ENCODE results near the gene KRTAP3-2.
A peak's percentile ranks its signal among the peaks of the same experiment; 100 is the strongest.

KRTAP3-2 gene

DNA sequence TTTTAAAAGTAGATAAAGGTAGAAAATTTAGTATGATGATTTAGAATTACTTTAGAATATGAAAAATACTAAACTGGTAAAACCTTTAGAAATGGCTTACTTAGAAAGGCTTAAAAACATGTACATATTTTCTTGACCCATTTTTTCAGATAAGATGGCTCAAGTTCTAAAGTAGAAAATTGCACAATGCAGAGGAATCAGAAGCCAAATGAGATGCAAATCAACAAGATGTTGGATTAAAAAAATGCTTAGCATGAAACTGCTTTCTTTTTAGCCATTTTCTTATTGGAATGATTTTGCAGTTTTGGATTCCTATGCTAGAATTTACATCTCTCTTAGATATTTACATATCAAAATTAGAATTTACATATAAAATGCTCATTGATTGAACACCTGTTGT is 10.7 kb upstream of the KRTAP3-2 start:
- no peak for DNase-seq (ENCODE audit: low spot score)

DNA sequence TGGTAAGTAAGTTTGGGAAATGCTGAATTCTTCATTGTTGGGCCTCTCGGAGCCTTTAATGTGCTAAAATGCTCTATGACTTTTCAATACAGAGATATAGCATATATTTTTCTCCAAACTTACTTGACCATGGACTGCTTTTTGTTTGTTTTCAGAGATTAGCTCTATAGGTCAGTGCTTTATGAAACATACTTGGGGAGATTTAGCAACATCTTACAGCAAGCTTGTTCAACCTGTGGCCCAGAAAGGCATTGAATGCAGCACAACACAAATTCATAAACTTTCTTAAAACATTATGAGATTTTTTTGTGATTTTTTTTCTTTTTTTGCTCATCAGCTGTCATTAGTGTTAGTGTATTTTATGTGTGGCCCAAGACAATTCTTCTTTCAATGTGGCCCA is 10.2 kb upstream of the KRTAP3-2 start:
- DNase-seq (ENCODE audit: low spot score) = no peak

DNA sequence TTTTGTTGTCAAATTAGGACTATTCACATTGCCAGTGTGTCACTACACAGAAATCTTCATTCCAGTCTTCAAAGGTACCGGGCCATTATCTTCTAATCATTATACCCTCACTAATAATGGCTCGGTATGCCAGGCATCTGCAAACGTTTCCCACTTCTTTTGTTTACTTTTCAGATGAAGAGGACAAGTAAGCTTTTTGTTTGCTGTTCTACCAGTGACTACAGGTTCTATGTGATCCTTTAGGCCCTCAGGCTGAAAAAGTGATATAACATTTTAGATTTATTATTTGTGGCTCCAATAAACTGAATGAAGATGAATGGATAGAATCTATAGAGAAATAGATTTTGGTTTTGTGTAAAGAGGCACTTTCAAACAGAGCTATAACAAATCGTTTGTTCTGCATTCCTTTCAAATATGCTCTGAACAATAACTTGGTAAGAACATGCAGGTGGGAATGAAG is 9.6 kb upstream of the KRTAP3-2 start:
- DNase-seq (ENCODE audit: low spot score) = no peak

DNA sequence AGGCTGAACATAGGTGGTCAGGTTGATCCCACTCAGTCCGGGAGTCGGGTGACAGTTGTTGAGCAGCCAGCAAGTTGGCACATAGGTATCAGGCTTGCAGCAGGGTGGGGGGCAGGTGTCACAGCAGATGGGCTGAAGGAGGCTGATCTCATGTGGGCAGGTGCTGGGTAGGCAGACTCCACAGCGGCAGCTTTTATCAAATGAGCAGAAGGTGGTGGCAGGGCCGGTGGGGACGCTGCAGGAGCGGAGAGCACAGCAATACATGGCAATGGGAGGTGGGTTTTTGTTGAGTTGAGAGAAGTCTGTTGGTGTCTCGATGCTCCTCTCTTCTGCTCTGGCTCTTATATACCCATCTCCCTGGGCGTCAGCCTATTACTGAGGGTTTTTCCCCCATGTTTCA is 9.1 kb upstream of the KRTAP3-2 start, which contains the start of gene KRTAP3-1:
Gene KRTAP3-1, minus strand, starts transcription at position 318 of the 400 bp plus-strand sequence. Its CDS starts 54 bp downstream, at position 264.
- no peak for DNase-seq (ENCODE audit: low spot score)

DNA sequence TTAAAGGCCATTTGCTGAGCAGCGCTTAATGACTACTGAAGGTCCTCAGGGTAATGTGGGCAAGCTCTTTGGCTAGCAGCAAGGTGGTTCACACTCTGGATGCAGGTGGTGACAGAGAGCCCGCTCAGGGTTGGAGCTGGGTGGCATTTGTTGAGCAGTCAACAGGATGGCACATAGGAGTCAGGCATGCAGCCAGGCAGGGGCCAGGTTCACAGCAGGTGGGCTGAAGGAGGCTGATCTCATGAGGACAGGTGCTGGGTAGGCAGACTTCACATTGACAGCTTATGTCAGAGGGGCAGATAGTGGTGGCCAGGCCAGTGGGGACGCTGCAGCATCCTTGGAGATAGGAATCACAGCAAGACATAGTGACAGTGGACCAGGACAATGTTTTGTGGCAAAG is 4.7 kb upstream of the KRTAP3-2 start:
- no peak for DNase-seq (ENCODE audit: low spot score)

DNA sequence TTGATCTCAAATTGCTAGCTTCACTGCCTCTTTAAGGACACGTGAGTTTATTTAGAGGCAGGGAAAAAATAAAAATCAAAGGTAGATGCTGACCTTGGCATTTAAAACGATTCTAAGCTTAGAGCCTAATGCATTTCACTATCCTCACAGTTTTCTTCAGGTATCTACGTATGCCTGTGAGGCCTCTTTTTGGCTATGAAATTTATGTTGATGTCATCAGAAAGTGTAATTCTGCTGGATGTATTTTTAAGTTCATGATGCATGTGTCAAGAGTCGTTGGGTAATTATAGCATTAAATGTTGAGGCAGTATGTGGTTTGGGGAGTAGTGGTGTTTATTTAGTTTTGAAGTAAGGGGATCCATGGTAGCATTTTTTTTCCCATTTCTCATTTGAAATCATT is 4.2 kb upstream of the KRTAP3-2 start:
- no peak for DNase-seq (ENCODE audit: low spot score)

DNA sequence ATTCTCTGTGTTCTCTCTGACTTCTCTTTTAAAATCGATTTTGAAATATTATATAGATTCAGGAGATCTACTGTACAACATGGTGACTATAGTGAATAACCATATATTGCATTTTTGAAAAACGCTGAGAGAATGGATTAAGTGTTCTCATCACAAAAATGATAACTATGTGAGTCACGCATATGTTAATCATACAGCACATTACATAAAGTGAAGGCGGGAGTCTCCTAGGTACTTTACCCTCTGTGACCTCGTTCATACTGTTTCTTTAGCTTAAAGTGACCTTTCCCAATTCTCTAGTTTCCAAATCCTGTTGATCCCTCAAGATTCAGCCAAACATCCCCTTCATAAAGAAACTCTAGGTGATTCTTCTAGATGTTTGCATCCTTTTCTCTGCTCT is 3.1 kb upstream of the KRTAP3-2 start:
- DNase-seq (ENCODE audit: low spot score) = no peak

DNA sequence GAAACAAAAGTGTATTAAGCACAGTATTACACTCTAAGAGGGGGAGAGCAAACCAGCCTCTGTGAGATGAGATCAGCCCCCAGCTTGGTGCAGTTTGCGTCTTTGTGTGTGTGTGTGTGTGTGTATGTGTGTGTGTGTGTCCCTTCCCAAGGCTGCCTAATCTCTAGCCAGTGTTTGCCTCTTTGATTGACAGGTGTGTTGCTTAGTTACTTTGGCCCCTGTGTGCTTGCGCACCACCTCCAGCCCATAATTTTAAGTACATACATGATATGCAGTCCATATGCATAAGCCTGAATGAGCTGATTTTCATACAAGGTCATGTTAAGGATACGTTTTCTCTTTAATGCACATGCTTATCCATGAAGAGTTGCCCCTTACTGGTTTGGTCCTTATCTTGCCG is 2.1 kb upstream of the KRTAP3-2 start:
- no peak for DNase-seq (ENCODE audit: low spot score)

DNA sequence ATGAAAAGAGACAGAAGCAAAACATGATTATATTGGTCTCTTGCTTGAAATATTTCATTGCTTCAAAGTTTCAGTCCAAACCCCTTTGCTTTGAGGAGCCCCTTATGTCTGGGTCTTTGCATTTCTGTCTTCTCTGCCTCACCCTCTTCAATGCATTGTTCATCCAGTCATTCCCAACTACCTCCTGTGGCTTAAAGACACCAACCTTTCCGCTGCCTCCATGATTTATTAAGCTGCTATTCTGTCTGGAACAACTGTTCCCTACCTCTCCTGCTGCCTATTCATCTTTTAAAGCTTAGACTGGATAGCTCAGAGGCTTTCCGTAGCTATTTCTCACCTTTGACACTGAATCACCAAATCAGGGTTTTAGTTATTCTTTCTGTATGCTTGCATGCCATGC is 2.3 kb downstream of the KRTAP3-2 start:
- no peak for DNase-seq (ENCODE audit: low spot score)

DNA sequence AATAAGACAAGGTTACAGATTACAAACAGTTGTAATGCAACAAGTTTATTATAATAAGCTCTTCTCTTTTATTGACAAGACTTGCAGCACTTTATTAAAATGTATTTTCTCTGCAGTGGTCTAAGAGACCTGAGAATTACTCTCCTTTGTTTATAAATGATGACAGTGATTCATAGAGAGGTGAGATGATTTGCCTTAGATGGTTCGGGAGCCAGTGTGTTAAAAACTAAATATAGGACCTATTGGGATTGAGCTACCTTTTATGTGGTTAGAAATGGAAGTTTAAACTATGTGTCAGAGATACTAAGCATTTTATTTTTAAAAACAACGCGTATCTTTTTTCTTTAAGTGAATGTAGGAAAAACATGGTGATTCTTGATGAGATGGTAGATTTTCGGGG is 2.9 kb downstream of the KRTAP3-2 start:
- no peak for DNase-seq (ENCODE audit: low spot score)

DNA sequence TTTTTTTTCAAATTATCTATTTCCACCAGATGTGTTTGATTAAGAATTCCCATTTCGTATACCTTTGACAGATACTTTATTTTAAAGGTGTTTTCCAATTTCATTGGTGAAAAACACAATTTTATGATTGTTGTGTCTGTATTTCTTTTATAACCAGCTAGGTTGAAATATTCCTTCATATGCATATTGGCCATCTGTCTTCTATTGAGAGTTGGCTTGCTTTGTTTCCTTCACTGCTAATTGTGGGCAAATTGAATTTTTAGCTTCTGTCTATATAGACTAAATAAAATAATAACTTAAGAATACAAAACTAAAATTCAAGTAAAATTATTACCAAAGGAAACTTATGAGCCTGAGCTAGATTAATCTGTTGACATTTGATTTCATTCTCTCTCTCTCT is 4.6 kb downstream of the KRTAP3-2 start:
- DNase-seq (ENCODE audit: low spot score) = no peak

DNA sequence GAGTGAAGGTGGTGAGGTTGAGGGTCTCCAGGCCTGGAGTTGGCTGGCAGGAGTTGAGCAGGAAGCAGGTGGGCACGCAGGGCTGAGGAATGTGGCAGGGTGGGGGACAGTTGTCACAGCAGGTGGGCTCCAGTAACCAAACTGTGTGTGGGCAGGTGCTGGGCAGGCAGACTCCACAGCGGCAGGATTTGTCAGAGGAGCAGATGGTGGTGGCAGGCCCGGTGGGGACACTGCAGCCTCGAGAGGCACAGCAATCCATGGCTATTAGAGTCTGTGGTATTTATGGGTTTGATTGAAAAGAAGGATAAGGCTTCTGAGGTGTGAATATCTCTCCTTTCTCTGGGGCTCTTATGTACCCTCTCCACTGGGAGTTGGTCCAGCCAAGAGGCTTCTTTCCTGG is 5.9 kb downstream of the KRTAP3-2 start, which contains the start of gene KRTAP3-3:
Gene KRTAP3-3, minus strand, starts transcription at position 326 of the 400 bp plus-strand sequence. Its CDS starts 67 bp downstream, at position 259.
- no peak for DNase-seq (ENCODE audit: low spot score)

DNA sequence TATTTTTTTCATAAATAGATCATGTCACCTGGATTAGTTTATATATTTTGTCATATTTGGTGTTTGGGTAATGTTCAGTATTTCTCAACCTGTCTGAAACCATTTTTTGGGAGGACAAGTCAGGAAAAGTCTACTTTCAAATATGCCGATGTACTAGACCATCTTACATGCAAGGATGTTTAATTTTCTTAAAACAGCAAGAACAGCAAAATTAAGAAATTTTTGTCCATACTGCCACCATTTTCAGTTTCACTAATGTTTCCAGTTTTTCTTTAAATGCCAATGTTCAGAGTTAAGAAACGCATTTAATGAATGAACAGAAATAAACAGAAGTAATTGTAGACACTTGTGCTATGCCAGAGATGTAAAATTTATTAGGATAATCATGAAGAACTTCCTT is 6.6 kb downstream of the KRTAP3-2 start:
- DNase-seq (ENCODE audit: low spot score) = no peak

DNA sequence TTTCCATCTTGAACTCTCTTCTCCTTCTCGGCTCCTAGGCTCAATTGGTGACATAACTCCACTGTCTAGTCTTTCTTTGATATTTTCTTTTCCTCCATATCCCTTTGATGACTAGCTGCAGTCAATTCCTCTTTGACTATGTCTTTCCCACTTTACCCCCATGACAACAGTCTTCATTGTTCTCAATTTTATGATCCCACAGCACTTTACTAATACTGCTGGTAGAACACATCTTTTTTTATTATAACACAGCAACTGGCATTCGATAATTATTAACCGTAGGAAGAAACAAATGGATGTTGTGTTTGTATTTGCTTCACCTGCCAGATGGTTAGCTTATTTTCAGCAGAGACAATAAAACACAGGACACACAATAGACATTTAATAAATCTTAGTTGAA is 7.0 kb downstream of the KRTAP3-2 start:
- DNase-seq (ENCODE audit: low spot score) = no peak

DNA sequence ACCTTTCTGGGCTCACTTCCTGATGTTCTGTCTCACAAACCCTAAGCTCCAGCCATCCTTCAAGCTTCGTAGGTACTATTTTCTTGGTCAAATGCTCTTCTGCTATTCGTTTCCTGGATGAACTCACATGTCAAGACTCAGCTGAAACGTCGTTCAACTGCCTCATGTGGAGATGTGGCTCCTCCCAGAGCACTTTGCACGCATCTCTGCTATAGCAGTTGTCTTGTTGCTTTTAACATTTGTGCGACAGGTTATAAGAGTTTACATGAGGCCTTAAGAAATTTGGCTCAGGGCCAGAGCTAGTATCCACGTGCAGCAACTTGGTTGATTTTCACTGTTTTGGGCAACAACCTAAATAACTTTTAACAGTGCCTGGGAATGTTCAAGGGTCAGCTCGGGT is 12.8 kb downstream of the KRTAP3-2 start:
- DNase-seq (ENCODE audit: low spot score) = no peak

DNA sequence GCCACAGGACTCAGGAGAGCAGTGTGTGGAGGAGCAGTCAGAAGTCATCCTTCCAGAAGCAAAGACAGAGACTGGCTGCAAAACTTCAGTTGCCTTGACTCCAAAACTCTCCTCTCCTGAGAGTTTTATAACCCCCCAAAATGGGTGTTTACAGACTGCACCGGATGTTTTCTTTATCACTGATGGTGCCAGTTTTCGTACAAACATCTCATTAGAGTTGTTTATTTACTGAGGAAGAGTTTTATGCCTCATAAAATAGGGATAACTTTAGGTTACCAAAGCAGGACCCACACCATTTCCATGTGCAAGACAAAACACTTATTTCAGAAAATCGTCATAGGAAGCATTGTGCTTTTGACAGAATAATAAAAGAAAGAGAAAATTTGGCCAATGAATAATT is 15.5 kb downstream of the KRTAP3-2 start, which contains the start of gene KRT40:
Gene KRT40, minus strand, starts transcription at position 101 of the 400 bp plus-strand sequence. Its CDS starts 53 bp downstream, at position 48.
- no peak for DNase-seq (ENCODE audit: low spot score)

DNA sequence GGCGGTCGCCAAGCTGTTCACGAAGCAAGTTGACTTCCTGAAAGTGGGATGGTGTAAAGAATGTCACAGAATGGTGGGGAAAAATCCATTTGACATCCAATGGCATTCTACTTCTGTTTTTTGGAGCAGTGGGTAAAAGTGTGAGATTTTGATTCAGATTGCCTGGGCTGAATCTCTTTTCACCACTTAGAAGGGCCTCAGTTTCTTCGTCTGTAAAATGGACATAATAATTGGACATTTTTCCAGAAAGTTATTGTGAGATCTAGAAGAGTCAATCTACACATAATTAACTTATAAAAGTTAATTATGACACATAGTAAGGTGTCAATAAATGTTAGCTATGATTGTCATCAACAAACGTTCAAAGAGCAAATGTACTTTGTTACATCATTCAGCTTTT is 18.6 kb downstream of the KRTAP3-2 start:
- no peak for DNase-seq (ENCODE audit: low spot score)

DNA sequence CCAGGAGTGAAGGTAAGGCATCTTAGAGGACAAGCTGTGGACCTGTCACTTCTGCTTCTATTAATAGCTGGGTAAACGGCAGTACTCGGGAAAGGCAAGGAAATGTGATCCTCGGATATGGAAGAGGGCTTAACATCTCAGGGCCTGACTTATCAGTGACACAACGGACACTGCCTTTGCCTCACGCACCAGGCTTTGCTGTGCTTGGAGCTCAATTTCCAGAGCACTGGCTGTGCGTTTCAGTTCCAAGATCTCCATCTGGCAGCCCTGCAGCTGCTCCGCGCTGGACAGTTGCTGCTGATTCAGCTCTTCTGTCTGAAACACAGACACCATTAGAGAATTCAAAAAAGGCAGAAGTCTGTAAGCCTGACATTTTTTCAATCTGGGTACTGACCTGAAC is 19.1 kb downstream of the KRTAP3-2 start:
- DNase-seq (ENCODE audit: low spot score) = peak; percentile 34

DNA sequence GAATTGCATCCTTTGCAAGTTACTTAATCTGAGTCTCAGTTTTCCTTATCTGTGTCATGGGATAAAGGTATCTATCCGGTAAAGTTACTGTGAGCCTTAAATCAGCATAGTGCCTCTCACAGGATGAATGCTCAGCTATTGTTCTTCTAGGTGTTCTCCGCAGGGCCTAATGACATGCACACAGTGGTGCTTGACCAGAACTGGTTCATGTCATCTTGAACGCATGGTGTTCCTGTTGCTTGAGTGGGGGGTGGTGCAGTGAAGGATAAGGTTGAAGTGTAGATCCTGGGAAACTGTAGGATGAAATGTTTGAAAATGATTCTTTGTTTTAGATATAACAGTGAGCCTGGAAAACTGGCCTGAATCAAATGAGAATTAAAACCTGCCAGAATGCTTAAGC is 19.6 kb downstream of the KRTAP3-2 start:
- no peak for DNase-seq (ENCODE audit: low spot score)

DNA sequence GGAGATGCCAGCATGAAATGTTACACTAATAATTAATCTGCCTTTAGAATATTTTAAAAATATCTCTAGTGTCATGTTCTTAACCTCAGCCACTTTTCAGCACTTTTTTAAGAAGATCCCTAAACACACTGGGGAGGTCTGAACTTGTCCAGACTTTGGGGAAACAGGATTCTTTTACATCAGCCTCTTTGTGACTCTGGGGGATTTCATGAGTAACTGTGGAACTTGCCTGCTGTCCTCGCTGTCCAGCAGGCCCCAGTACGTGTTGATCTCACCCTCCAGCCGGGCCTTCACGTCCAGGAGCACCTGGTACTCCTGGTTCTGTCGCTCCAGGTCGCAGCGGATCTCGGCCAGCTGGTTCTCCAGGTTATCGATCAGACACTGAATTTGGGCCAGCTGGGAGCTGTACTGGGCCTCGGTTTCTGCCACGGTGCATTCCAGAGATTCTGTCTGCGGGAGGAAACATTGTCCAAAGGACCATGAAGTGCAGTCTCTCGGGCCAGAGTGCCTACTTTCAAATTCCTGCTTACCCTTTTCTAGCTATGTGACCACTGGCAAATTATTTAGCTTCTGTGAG is 21.0 kb downstream of the KRTAP3-2 start:
- DNase-seq (ENCODE audit: low spot score) = no peak

DNA sequence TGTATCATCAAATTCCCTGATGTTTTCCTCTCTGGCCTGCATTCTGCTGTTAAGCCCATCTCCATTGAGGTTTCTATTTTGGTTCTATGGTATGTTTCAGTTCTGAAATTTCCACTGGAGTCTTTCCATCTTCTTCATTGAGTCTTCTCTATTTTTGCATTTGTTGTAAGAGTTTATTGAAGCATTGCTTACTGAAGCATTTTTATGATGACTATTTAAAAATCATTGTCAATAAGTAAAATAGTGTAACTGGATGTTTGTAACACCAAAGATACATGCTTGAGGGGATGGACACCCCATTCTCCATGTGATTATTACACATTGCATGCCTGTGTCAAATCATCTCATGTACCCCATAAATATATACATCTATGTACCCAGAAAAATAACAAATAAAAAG is 24.2 kb downstream of the KRTAP3-2 start:
- DNase-seq (ENCODE audit: low spot score) = no peak

DNA sequence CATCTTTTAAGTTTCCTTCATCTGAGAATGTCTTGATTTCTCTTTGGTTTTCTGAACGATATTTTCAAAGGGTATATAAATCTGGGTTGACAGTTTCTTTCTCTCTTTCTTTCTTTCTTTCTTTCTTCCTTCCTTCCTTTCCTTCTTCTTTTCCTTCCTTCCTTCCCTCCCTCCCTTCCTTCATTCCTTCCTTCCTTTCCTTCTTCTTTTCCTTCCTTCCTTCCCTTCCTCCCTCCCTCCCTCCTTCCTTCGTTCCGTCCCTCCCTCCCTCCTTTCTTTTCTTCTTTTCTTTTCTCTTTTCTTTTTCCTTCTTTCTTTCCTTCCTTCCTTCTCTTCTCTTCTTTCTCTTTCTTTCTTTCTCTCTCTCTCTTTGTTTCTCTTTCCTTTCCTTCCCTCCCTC is 25.3 kb downstream of the KRTAP3-2 start:
- DNase-seq (ENCODE audit: low spot score) = no peak

DNA sequence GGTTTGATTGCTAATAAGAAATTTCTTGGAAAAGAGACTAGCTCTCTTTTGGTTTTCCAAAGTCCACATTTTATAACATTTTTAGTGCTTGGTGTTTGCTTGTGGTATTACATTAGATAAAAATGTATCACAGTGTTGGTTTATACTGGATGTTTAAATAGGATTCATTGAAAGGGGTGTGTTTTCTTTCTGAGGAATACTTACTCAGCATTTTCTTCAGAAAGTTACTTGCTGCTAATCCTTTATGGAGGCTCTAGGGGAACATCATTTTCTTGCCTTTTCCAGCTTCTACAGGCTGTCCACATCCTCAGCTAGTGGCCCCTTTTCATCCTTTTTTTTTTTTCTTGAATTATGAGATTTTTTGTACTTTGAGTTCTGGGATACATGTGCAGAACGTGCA is 32.1 kb downstream of the KRTAP3-2 start:
- DNase-seq (ENCODE audit: low spot score) = no peak

DNA sequence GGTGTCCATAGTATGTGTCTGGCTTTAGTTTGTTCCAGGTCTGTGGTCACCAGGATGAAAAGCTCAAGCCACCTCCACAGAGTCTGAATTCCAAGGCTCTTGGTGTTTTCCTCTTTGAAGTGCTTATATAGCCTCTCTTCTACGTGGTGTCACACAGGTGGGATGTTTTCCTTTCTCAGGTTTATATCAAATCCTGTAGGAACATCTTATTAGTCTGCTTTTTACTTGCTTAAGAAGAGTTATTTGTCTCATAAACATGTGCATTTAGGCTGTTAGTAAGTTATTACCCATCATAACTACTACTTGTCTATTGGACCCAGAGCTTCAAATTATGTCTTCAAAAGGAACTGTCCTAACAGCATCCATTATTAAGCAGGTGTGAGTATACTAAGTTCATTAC is 32.9 kb downstream of the KRTAP3-2 start, which contains the start of gene KRT39:
Gene KRT39, minus strand, starts transcription at position 101 of the 400 bp plus-strand sequence. Its CDS starts 92 bp downstream, at position 9.
- no peak for DNase-seq (ENCODE audit: low spot score)

Data from AG20443 (cell line).